HG02870 (cell line): ENCODE data around the gene ZSCAN10.
"Not testable (repeated sequence)": the region's sequence is repeated elsewhere in the genome, so short reads cannot be mapped to it uniquely, and the experiment has no call there.

ENCODE experiments used
- ATAC-seq: cut with Tn5 transposase; IDR thresholded peaks from one replicate; pipeline ENCODE4 v1.9.1; 2021; ENCODE audit warnings: mild to moderate bottlenecking, moderate library complexity; ENCODE audit not compliant: unreplicated experiment

ZSCAN10 gene

GRCh38 chr16:3065069-3065741 is 33.9 kb downstream of the ZSCAN10 start, which contains the start of gene IL32:
IL32 (plus strand) TSS chr16:3065640; CDS start chr16:3065812, 172 bp downstream.
- ATAC-seq: no peak

GRCh38 chr16:3063625-3064386 is 35.3 kb downstream of the ZSCAN10 start:
- ATAC-seq: no peak

- ATAC-seq: no peak
These were observed 36.5 kb downstream of the ZSCAN10 start for GRCh38 chr16:3062553-3062952.

- no peak for ATAC-seq
These were observed 38.6 kb downstream of the ZSCAN10 start for GRCh38 chr16:3060339-3061127.

- ATAC-seq: no peak
These were observed 39.3 kb downstream of the ZSCAN10 start for GRCh38 chr16:3059723-3060242.

- peak; percentile 58 for ATAC-seq
These were observed 39.9 kb downstream of the ZSCAN10 start for GRCh38 chr16:3059041-3059722.

- ATAC-seq: no peak
These were observed 40.7 kb downstream of the ZSCAN10 start for GRCh38 chr16:3058139-3059030.

GRCh38 chr16:3057181-3058138 is 41.6 kb downstream of the ZSCAN10 start:
- ATAC-seq: no peak

- ATAC-seq: no peak
These were observed 42.5 kb downstream of the ZSCAN10 start for GRCh38 chr16:3056336-3057180.

- ATAC-seq: not testable (repeated sequence)
These were observed 43.4 kb downstream of the ZSCAN10 start for GRCh38 chr16:3055734-3056115.

- ATAC-seq: no peak
These were observed 43.9 kb downstream of the ZSCAN10 start for GRCh38 chr16:3054965-3055733.

- not testable (repeated sequence) for ATAC-seq
These were observed 45.8 kb downstream of the ZSCAN10 start for GRCh38 chr16:3053330-3053710.

- not testable (repeated sequence) for ATAC-seq
These were observed 46.3 kb downstream of the ZSCAN10 start for GRCh38 chr16:3052571-3053329.

- no peak for ATAC-seq
These were observed 47.6 kb downstream of the ZSCAN10 start for GRCh38 chr16:3051494-3051893.

- no peak for ATAC-seq
These were observed 48.1 kb downstream of the ZSCAN10 start for GRCh38 chr16:3051009-3051408.

- no peak for ATAC-seq
These were observed 48.6 kb downstream of the ZSCAN10 start for GRCh38 chr16:3050487-3050886.
